Stomach (tissue), 4 donors: Measurements from ENCODE around the gene SLC18A3.

Experiments used
- CTCF ChIP-seq, 7 experiments: fragments of 450-650 bp in 4 of 7; fragments of 200-600 bp in 3 of 7; sonication (generic) in 3 of 7; IDR thresholded peaks; one replicate each; pipeline ENCODE4 v1.5.1; 2016 to 2019; ENCODE audit warnings: antibody characterized with exemption in 7 of 7, control low read depth in 2 of 7, mild to moderate bottlenecking in 1 of 7
- POLR2A ChIP-seq, 4 donors: fragments of 450-650 bp; IDR thresholded peaks; one replicate each; pipeline ENCODE4 v1.6.1; 2016; ENCODE audit warnings: antibody characterized with exemption in 4 of 4, control low read depth in 2 of 4, mild to moderate bottlenecking in 1 of 4, moderate library complexity in 1 of 4
- POLR2AphosphoS5 ChIP-seq, 3 donors: sonication (generic); formaldehyde crosslinking; IDR thresholded peaks; one replicate each; pipeline ENCODE4 v1.6.1; 2016; ENCODE audit warnings: antibody characterized with exemption in 3 of 3

- TF ChIP-seq POLR2AphosphoS5 (IDR thresholded peaks at IDR 0.05) (no peak), CTCF (IDR thresholded peaks at IDR 0.05) (no peak), POLR2A (IDR thresholded peaks at IDR 0.05) (no peak)
Measured at GRCh38 chr10:49613165-49613881, 3.2 kb downstream of the SLC18A3 start.
